GM23338 (cell line): ENCODE measurements around the gene KIF1A. TPM values are rescaled to one million over a fixed set of nuclear protein-coding genes. Genes with fewer than 3 reads are reported as not detected.

Experiments
- ATAC-seq: fragments of 200-7000 bp; cut with Tn5 transposase; 3 replicates; pipeline ENCODE4 v1.9.1; 2020
- DNase-seq: peaks from one replicate; pipeline ENCODE4 v3.0.0-alpha.2; 2015; ENCODE audit warnings: low spot score
- H2AFZ ChIP-seq: fragments of 200-600 bp; sonication (generic); 2 replicates; pipeline ENCODE4 v1.8.0; 2016; ENCODE audit warnings: antibody characterized with exemption, mild to moderate bottlenecking, moderate library complexity
- H3F3A ChIP-seq: fragments of 200-600 bp; sonication (generic); replicated peaks from 2 replicates; pipeline ENCODE4 v1.8.0; 2017; ENCODE audit warnings: antibody characterized with exemption, mixed run types, low read depth
- H3K27ac ChIP-seq: fragments of 200-600 bp; sonication (generic); 2 replicates; pipeline ENCODE4 v1.6.1; 2016; ENCODE audit warnings: low read depth
- H3K27me3 ChIP-seq: fragments of 200-600 bp; sonication (generic); 2 replicates; pipeline ENCODE4 v1.8.0; 2016; ENCODE audit warnings: mild to moderate bottlenecking, mixed run types, moderate library complexity; ENCODE audit not compliant: insufficient read depth
- H3K36me3 ChIP-seq: fragments of 200-600 bp; sonication (generic); 2 replicates; pipeline ENCODE4 v1.8.0; 2016; ENCODE audit warnings: mild to moderate bottlenecking; ENCODE audit not compliant: insufficient read depth
- H3K4me1 ChIP-seq: fragments of 200-600 bp; sonication (generic); 2 replicates; pipeline ENCODE4 v1.8.0; 2016; ENCODE audit warnings: mild to moderate bottlenecking, moderate library complexity; ENCODE audit not compliant: insufficient read depth
- H3K4me2 ChIP-seq: fragments of 200-600 bp; sonication (generic); 2 replicates; pipeline ENCODE4 v1.7.1; 2017; ENCODE audit warnings: mixed run types
- H3K4me3 ChIP-seq: fragments of 200-600 bp; sonication (generic); 2 replicates; pipeline ENCODE4 v1.6.1; 2016; ENCODE audit warnings: mixed run types
- H3K79me2 ChIP-seq: fragments of 200-600 bp; sonication (generic); replicated peaks from 2 replicates; pipeline ENCODE4 v1.8.0; 2017; ENCODE audit warnings: mild to moderate bottlenecking; ENCODE audit not compliant: insufficient read depth
- H3K9me2 ChIP-seq: fragments of 200-600 bp; sonication (generic); 2 replicates; pipeline ENCODE4 v1.8.0; 2017; ENCODE audit not compliant: insufficient read depth
- H4K20me1 ChIP-seq: fragments of 200-600 bp; sonication (generic); replicated peaks from 2 replicates; pipeline ENCODE4 v1.8.0; 2017; ENCODE audit warnings: mild to moderate bottlenecking; ENCODE audit not compliant: insufficient read depth
- H3K27ac Mint-ChIP-seq: 2 replicates; pipeline ENCODE4 v1.8.0; 2020; ENCODE audit warnings: inconsistent platforms, mild to moderate bottlenecking, moderate library complexity, mixed read lengths
- H3K27me3 Mint-ChIP-seq: 3 replicates; pipeline ENCODE4 v1.8.0; 2022; ENCODE audit warnings: low read depth, mild to moderate bottlenecking, moderate library complexity, mixed read lengths, inconsistent platforms; ENCODE audit not compliant: insufficient read depth, poor library complexity
- H3K36me3 Mint-ChIP-seq: 3 replicates; pipeline ENCODE4 v1.8.0; 2021; ENCODE audit warnings: low read depth, mild to moderate bottlenecking, inconsistent platforms, moderate library complexity, mixed read lengths
- H3K4me1 Mint-ChIP-seq: 3 replicates; pipeline ENCODE4 v1.8.0; 2020; ENCODE audit warnings: mild to moderate bottlenecking, inconsistent platforms, mixed read lengths
- H3K4me3 Mint-ChIP-seq: 3 replicates; pipeline ENCODE4 v1.8.0; 2021; ENCODE audit warnings: moderate library complexity, mild to moderate bottlenecking, inconsistent platforms, mixed read lengths
- H3K9me3 Mint-ChIP-seq: 3 replicates; pipeline ENCODE4 v1.8.0; 2020; ENCODE audit warnings: moderate library complexity, mild to moderate bottlenecking, inconsistent platforms, mixed read lengths
- CREB1 ChIP-seq: fragments of 250-450 bp; sonication (Bioruptor Pico); IDR thresholded peaks from 2 replicates; pipeline ENCODE4 v1.5.0; 2020; ENCODE audit warnings: low read depth, mild to moderate bottlenecking, moderate library complexity
- EZH2 ChIP-seq: fragments of 200-600 bp; sonication (generic); IDR thresholded peaks from one replicate; pipeline ENCODE4 v1.8.0; 2017; ENCODE audit warnings: antibody characterized with exemption, mild to moderate bottlenecking, low read depth; ENCODE audit not compliant: unreplicated experiment
- EZH2phosphoT487 ChIP-seq: fragments of 200-600 bp; sonication (generic); IDR thresholded peaks from one replicate; pipeline ENCODE4 v1.8.1; 2018; ENCODE audit warnings: antibody characterized with exemption; ENCODE audit not compliant: unreplicated experiment
- JUNB ChIP-seq: IDR thresholded peaks from one replicate; pipeline ENCODE4 v1.6.1; 2016; ENCODE audit warnings: antibody characterized with exemption; ENCODE audit not compliant: unreplicated experiment
- NANOG ChIP-seq: IDR thresholded peaks from 2 replicates; pipeline ENCODE4 v1.6.1; 2016; ENCODE audit warnings: antibody characterized with exemption, borderline replicate concordance
- POLR2AphosphoS5 ChIP-seq: IDR thresholded peaks from 2 replicates; pipeline ENCODE4 v1.6.1; 2016; ENCODE audit warnings: antibody characterized with exemption, low read depth
- STAT1 ChIP-seq: IDR thresholded peaks from one replicate; pipeline ENCODE4 v1.6.1; 2016; ENCODE audit warnings: antibody characterized with exemption; ENCODE audit not compliant: unreplicated experiment
- ZNF114 ChIP-seq: fragments of 250-450 bp; sonication (Bioruptor Pico); IDR thresholded peaks from 2 replicates; pipeline ENCODE4 v1.5.0; 2020; ENCODE audit warnings: mild to moderate bottlenecking, moderate library complexity
- ZNF331 ChIP-seq: fragments of 250-450 bp; sonication (Bioruptor Pico); IDR thresholded peaks from 2 replicates; pipeline ENCODE4 v1.5.0; 2020; ENCODE audit warnings: low read depth, mild to moderate bottlenecking, moderate library complexity
- polyA plus RNA-seq: library from polyadenylated mRNA; unstranded; fragments of >200 nt; fragmentation: Nextera tagmentation; extraction: Ambion mirVana; gene quantifications from 2 replicates; pipeline ENCODE4 v1.2.1, GENCODE V29; 2016
- total RNA-seq: library from RNA; depleted of rRNA; stranded (reverse); fragments of >200 nt; shearing (Covaris generic); gene quantifications from 2 replicates; pipeline ENCODE4 v1.2.3, GENCODE V29; 2014
- TF ChIP-seq, protein P1 (sequence below): IDR thresholded peaks from 2 replicates; pipeline ENCODE4 v1.6.1; 2016; ENCODE audit warnings: antibody characterized with exemption
- TF ChIP-seq, protein P2 (sequence below): IDR thresholded peaks from one replicate; pipeline ENCODE4 v1.6.1; 2018; ENCODE audit warnings: antibody characterized with exemption; ENCODE audit not compliant: unreplicated experiment
- TF ChIP-seq, protein P3 (sequence below), 2 experiments: fragments of 200-600 bp in 1 of 2; sonication (generic) in 1 of 2; conservative IDR thresholded peaks; 2 replicates each; pipeline versions ENCODE4 v1.5.1 to v1.6.1; 2016 to 2017; ENCODE audit warnings: antibody characterized with exemption in 2 of 2, low read depth in 2 of 2, mild to moderate bottlenecking in 2 of 2, moderate library complexity in 1 of 2
- TF ChIP-seq, protein P4 (sequence below): fragments of 250-450 bp; sonication (Bioruptor Pico); IDR thresholded peaks from 2 replicates; pipeline ENCODE4 v1.5.0; 2020; ENCODE audit warnings: mild to moderate bottlenecking, moderate library complexity

The KIF1A gene
- total and polyA plus RNA-seq, 2 experiments from 2014 or later, result 169 to 214 TPM

DNA sequence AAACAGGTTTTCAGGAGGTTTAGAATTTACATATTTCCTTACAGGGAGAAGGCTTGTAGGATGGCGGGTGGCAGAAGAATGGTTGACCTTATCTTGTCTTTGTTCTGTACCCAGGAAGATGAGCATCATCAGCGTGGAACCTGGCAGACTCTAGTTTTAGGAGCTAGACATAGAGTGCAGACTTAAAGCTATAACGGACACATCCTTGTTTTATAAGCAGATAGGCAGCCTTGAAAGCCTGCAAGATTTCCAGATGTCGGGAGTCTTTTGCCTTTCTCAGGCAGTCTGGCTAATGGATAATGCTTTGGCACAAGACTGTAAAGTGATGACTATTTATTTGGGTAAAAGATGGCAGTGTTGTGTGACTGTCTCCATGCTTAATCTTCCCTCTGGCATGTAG lies 149.1 kb downstream of the KIF1A start (continued):
- TF ChIP-seq STAT1 (no peak), EZH2 (no peak), NANOG (no peak), ZNF331 (no peak), CREB1 (CRISPR knock-in tag) (no peak)
- TF ChIP-seq, protein P1, sequence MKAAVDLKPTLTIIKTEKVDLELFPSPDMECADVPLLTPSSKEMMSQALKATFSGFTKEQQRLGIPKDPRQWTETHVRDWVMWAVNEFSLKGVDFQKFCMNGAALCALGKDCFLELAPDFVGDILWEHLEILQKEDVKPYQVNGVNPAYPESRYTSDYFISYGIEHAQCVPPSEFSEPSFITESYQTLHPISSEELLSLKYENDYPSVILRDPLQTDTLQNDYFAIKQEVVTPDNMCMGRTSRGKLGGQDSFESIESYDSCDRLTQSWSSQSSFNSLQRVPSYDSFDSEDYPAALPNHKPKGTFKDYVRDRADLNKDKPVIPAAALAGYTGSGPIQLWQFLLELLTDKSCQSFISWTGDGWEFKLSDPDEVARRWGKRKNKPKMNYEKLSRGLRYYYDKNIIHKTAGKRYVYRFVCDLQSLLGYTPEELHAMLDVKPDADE, result no peak

DNA sequence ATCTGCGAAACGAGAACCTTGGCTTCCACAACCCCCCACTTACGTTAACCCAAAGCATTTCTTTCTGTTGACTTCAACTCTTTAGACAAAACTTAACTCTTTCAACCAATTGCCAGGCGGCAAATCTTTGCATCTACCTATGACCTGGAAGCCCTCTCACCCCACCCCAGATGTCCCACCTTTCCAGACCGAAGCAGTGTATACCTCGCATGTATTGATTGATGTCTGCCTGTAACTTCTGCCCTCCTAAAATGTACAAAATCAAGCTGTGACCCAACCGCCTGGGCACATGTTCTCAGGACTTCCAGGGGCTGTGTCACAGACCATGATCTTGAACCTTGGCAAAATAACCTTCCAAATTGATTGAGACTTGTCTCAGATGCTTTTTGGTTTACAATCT lies 149.6 kb downstream of the KIF1A start:
- Histone ChIP-seq H2AFZ (no peak overlapping the region), H3F3A (no peaks in the 10 kb centered on the region), H3K79me2 (no peaks in the 10 kb centered on the region), H3K4me1 (no peaks in the 10 kb centered on the region), H3K4me2 (no peak overlapping the region), H3K9me2 (no peaks in the 10 kb centered on the region), H3K27ac (no peak overlapping the region), H3K36me3 (no peaks in the 10 kb centered on the region), H3K4me3 (no peak overlapping the region), H3K27me3 (peaks cover 26% of the 10 kb centered on the region), H4K20me1 (no peaks in the 10 kb centered on the region)
- DNase-seq (no peak), ATAC-seq (no peak)
- Mint-ChIP-seq H3K27ac (no peak overlapping the region), H3K4me1 (no peaks in the 10 kb centered on the region), H3K9me3 (no peaks in the 10 kb centered on the region; the same call in 2 of the 3 replicates), H3K27me3 (peaks cover 31% of the 10 kb centered on the region), H3K36me3 (no peaks in the 10 kb centered on the region), H3K4me3 (no peak overlapping the region)
- TF ChIP-seq, protein P2, sequence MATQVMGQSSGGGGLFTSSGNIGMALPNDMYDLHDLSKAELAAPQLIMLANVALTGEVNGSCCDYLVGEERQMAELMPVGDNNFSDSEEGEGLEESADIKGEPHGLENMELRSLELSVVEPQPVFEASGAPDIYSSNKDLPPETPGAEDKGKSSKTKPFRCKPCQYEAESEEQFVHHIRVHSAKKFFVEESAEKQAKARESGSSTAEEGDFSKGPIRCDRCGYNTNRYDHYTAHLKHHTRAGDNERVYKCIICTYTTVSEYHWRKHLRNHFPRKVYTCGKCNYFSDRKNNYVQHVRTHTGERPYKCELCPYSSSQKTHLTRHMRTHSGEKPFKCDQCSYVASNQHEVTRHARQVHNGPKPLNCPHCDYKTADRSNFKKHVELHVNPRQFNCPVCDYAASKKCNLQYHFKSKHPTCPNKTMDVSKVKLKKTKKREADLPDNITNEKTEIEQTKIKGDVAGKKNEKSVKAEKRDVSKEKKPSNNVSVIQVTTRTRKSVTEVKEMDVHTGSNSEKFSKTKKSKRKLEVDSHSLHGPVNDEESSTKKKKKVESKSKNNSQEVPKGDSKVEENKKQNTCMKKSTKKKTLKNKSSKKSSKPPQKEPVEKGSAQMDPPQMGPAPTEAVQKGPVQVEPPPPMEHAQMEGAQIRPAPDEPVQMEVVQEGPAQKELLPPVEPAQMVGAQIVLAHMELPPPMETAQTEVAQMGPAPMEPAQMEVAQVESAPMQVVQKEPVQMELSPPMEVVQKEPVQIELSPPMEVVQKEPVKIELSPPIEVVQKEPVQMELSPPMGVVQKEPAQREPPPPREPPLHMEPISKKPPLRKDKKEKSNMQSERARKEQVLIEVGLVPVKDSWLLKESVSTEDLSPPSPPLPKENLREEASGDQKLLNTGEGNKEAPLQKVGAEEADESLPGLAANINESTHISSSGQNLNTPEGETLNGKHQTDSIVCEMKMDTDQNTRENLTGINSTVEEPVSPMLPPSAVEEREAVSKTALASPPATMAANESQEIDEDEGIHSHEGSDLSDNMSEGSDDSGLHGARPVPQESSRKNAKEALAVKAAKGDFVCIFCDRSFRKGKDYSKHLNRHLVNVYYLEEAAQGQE, result no peak
- TF ChIP-seq ZNF114 (CRISPR knock-in tag) (no peak), POLR2AphosphoS5 (no peak), CREB1 (CRISPR knock-in tag) (no peak), EZH2 (no peak), JUNB (no peak), EZH2phosphoT487 (no peak), ZNF331 (no peak)
- TF ChIP-seq, protein P3, sequence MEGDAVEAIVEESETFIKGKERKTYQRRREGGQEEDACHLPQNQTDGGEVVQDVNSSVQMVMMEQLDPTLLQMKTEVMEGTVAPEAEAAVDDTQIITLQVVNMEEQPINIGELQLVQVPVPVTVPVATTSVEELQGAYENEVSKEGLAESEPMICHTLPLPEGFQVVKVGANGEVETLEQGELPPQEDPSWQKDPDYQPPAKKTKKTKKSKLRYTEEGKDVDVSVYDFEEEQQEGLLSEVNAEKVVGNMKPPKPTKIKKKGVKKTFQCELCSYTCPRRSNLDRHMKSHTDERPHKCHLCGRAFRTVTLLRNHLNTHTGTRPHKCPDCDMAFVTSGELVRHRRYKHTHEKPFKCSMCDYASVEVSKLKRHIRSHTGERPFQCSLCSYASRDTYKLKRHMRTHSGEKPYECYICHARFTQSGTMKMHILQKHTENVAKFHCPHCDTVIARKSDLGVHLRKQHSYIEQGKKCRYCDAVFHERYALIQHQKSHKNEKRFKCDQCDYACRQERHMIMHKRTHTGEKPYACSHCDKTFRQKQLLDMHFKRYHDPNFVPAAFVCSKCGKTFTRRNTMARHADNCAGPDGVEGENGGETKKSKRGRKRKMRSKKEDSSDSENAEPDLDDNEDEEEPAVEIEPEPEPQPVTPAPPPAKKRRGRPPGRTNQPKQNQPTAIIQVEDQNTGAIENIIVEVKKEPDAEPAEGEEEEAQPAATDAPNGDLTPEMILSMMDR (conservative IDR thresholded peaks at IDR 0.05; ENCODE audit: low read depth in 2 of 2), result no peak
- TF ChIP-seq, protein P4, sequence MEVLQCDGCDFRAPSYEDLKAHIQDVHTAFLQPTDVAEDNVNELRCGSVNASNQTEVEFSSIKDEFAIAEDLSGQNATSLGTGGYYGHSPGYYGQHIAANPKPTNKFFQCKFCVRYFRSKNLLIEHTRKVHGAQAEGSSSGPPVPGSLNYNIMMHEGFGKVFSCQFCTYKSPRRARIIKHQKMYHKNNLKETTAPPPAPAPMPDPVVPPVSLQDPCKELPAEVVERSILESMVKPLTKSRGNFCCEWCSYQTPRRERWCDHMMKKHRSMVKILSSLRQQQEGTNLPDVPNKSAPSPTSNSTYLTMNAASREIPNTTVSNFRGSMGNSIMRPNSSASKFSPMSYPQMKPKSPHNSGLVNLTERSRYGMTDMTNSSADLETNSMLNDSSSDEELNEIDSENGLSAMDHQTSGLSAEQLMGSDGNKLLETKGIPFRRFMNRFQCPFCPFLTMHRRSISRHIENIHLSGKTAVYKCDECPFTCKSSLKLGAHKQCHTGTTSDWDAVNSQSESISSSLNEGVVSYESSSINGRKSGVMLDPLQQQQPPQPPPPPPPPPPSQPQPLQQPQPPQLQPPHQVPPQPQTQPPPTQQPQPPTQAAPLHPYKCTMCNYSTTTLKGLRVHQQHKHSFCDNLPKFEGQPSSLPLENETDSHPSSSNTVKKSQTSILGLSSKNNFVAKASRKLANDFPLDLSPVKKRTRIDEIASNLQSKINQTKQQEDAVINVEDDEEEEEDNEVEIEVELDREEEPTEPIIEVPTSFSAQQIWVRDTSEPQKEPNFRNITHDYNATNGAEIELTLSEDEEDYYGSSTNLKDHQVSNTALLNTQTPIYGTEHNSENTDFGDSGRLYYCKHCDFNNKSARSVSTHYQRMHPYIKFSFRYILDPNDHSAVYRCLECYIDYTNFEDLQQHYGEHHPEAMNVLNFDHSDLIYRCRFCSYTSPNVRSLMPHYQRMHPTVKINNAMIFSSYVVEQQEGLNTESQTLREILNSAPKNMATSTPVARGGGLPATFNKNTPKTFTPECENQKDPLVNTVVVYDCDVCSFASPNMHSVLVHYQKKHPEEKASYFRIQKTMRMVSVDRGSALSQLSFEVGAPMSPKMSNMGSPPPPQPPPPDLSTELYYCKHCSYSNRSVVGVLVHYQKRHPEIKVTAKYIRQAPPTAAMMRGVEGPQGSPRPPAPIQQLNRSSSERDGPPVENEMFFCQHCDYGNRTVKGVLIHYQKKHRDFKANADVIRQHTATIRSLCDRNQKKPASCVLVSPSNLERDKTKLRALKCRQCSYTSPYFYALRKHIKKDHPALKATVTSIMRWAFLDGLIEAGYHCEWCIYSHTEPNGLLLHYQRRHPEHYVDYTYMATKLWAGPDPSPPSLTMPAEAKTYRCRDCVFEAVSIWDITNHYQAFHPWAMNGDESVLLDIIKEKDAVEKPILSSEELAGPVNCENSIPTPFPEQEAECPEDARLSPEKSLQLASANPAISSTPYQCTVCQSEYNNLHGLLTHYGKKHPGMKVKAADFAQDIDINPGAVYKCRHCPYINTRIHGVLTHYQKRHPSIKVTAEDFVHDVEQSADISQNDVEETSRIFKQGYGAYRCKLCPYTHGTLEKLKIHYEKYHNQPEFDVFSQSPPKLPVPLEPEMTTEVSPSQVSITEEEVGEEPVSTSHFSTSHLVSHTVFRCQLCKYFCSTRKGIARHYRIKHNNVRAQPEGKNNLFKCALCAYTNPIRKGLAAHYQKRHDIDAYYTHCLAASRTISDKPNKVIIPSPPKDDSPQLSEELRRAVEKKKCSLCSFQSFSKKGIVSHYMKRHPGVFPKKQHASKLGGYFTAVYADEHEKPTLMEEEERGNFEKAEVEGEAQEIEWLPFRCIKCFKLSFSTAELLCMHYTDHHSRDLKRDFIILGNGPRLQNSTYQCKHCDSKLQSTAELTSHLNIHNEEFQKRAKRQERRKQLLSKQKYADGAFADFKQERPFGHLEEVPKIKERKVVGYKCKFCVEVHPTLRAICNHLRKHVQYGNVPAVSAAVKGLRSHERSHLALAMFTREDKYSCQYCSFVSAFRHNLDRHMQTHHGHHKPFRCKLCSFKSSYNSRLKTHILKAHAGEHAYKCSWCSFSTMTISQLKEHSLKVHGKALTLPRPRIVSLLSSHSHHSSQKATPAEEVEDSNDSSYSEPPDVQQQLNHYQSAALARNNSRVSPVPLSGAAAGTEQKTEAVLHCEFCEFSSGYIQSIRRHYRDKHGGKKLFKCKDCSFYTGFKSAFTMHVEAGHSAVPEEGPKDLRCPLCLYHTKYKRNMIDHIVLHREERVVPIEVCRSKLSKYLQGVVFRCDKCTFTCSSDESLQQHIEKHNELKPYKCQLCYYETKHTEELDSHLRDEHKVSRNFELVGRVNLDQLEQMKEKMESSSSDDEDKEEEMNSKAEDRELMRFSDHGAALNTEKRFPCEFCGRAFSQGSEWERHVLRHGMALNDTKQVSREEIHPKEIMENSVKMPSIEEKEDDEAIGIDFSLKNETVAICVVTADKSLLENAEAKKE (CRISPR knock-in tag), result no peak
